Forelimb muscle (tissue), 1 donor: ENCODE results near the gene ATP6AP1. TPM values are rescaled to one million over a fixed set of nuclear protein-coding genes. Genes with fewer than 3 reads are reported as not detected.

Experiments used
- DNase-seq: peaks from one replicate; pipeline ENCODE4 v3.0.0-alpha.2; 2013; ENCODE audit warnings: low read depth
- polyA plus RNA-seq: library from polyadenylated mRNA; unstranded; fragments of 120-200 nt; gene quantifications from one replicate; pipeline ENCODE4 v1.2.1, GENCODE V29; 2013; ENCODE audit not compliant: insufficient read length

Gene ATP6AP1
- polyA plus RNA-seq, 1 donor, result 55.2 TPM

DNA sequence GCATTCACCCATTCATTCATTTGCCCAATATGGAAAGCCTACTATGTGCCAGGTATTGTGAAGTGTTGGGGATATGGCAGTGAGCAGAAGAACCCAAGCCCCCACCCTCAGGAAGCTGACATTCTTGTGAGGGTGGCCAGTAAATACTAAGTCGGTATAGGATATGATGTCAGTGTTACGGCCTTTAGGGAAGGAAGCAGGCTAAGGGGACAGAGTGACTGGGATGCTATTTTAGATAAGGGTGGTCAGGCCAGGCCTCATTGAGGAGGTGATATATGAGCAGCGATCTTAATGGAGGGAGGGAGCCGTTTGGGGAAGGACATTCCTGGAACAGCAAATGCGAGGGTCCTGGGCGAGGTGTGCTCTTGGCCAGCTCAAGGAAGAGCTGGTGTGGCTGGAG lies 2.0 kb downstream of the ATP6AP1 start:
- no peak for DNase-seq

DNA sequence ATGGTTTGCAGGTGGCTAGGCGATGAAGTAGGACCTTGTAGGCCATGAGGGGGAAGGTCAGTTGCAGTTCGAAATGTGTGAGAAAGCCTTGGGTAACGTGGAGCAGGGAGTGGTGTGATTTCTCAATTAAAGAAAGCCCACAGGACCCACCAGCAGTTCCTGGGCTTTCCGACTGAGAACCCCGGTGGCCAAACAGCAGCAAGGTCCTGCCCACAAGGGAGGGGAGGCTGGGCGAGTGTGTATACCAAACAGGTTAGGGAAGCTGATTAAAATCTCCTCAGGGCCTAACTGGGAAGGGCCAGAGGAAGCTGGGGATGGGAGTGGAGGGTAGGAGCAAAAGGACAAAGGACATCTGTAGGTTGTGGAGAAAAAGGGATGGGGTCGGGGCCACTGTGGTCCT lies 2.4 kb downstream of the ATP6AP1 start:
- no peak for DNase-seq

GRCh38 chrX:154431341-154431740 lies 2.9 kb downstream of the ATP6AP1 start:
- DNase-seq, result no peak

DNA sequence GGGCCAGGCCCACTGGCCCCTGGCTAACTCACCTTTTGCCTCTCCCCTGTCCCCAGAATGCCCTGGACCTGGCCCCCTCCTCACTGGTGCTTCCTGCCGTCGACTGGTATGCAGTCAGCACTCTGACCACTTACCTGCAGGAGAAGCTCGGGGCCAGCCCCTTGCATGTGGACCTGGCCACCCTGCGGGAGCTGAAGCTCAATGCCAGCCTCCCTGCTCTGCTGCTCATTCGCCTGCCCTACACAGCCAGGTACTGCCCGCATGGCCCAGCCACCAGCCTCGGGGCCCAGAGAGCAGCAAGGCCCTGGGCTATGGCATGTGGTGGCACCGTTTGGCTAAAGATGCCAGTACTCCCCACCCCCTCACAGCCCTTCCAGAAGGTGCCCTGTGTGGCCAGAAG lies 3.7 kb downstream of the ATP6AP1 start:
- DNase-seq, result no peak

DNA sequence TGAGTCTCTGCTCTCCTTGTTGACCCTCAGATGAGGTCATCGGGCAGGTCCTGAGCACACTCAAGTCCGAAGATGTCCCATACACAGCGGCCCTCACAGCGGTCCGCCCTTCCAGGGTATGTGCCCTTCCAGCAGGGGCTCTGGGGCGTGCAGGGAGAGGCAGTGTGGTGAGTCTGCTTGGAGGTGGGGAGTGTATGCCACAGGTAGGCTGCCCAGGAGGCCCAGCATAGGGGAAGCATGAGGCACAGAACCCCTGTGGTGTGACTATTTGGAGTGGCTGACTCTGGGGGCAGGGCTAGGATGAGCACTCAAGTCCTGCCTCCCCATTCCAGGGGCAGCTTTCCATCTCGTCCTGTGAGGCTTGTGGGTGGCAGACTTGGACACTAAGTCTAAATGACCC lies 5.1 kb downstream of the ATP6AP1 start:
- no peak for DNase-seq

DNA sequence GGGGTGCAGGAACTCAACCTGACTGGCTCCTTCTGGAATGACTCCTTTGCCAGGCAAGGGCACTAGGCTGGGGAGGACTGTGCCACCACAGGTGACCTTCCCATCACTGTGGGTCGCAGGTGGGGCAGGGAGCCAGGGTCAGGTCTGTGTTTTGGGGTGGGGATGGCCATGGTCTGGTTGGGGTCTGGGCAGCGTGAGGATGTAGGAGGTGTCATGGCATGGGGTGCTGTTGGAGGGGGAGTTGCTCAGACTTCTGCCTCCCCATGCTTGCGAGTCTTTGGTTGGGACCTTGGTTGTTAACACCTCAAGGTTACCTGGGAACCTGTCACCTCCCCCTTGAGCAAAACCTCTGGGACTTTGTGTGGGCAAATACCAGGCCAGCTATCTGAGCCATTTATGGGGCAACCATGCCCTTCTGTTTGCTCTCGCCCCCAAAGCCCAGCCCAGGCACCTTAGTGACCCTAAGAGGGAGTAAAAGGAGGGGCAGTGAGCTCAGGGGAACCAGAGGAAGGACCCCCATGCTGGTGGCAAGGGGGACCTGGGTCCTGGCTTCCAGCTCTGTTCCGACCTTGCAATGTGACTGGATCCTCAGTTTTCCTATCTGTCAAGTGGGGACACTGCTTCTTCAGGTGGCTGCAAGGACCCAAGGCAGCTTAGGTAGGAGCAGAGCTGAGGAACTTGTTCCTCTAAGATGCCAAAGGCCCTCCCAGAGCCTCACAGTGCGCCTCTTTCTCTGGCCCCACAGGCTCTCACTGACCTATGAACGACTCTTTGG lies 6.1 kb downstream of the ATP6AP1 start:
- no peak for DNase-seq

GRCh38 chrX:154435171-154435733 lies 6.8 kb downstream of the ATP6AP1 start:
- no peak for DNase-seq

GRCh38 chrX:154436374-154436982 lies 8.0 kb downstream of the ATP6AP1 start:
- no peak for DNase-seq

DNA sequence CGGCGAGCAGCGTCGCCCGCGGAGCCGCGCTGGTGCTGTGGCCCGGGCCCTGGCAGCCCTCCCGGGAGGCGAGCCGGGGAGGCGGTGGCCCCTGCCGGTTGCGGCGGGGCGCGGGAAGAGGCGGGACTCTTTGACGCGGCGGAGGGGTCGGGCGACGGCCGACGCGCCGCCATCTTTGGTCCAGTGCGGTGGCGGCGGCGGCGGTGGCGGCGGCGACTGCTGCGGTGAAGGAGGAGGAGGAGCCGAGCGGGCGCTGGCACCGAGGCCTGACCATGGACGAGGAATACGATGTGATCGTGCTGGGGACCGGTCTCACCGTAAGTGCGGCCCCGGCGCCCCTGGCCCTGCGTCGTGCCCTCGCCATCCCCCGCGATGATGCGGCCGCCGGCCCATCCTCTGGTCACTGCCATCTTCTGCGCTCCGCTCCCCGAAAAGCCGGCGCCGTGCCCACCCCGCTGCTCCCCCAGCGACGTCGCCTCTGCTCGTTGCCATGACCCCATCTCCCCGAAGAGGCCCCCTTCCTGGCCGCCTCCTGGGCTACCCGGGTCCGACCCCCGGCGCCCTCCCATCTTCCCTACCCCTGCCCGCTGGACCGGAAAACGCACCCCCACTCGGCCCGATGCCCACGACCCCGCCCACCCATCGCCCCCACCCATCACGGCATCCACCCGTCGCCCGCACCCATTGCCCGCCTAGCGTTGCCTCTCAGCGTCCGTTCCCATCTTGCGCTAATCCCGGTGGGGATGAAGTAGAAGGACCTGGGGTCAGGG lies 8.7 kb downstream of the ATP6AP1 start, which contains the start of gene GDI1:
Gene GDI1 (plus strand): TSS at position 172 of the 770 bp plus-strand sequence. CDS start 101 bp downstream, at position 273.
- no peak for DNase-seq

- no peak for DNase-seq
Observed at GRCh38 chrX:154437971-154438893, 9.8 kb downstream of the ATP6AP1 start.

DNA sequence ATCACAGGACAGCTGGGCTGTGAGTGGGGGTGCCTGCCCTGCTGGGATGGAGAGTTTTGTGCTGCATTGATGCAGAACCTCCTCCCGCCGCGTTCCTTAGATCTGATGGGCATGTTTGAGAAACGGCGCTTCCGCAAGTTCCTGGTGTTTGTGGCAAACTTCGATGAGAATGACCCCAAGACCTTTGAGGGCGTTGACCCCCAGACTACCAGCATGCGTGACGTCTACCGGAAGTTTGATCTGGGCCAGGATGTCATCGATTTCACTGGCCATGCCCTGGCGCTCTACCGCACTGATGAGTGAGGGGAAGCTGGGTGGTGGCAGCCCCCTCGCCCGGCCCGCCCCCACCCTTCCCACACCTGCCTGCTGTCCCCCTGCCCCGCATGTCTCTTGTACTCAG lies 11.4 kb downstream of the ATP6AP1 start:
- no peak for DNase-seq

- no peak for DNase-seq
Observed at GRCh38 chrX:154440623-154441357, 12.3 kb downstream of the ATP6AP1 start.

GRCh38 chrX:154441564-154441963 lies 13.1 kb downstream of the ATP6AP1 start:
- no peak for DNase-seq

DNA sequence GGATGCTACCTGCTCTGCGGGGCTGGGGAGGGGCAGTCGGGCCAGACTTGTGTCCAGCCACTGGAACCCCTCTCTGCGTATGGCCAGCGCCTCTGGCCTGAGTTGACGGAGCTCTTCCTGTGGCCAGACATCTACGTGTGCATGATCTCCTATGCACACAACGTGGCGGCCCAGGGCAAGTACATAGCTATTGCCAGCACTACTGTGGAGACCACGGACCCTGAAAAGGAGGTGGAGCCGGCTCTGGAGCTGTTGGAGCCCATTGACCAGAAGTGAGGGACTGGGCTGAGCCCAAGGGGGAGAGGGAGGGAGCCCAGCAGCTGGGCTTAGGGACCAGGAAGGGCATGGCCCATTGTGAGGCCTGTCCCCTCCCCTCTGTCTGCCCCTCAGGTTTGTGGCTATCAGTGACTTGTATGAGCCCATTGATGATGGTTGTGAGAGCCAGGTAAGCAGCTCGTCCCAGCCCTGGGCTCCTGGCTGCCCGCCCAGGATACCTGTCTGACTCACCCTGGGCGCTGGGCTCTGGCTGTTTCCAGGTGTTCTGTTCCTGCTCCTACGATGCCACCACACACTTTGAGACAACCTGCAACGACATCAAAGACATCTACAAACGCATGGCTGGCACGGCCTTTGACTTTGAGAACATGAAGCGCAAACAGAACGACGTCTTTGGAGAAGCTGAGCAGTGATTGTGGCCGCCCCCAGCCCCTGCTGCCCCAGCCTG lies 13.7 kb downstream of the ATP6AP1 start:
- no peak for DNase-seq

- no peak for DNase-seq
Observed at GRCh38 chrX:154443479-154443910, 15.0 kb downstream of the ATP6AP1 start.

DNA sequence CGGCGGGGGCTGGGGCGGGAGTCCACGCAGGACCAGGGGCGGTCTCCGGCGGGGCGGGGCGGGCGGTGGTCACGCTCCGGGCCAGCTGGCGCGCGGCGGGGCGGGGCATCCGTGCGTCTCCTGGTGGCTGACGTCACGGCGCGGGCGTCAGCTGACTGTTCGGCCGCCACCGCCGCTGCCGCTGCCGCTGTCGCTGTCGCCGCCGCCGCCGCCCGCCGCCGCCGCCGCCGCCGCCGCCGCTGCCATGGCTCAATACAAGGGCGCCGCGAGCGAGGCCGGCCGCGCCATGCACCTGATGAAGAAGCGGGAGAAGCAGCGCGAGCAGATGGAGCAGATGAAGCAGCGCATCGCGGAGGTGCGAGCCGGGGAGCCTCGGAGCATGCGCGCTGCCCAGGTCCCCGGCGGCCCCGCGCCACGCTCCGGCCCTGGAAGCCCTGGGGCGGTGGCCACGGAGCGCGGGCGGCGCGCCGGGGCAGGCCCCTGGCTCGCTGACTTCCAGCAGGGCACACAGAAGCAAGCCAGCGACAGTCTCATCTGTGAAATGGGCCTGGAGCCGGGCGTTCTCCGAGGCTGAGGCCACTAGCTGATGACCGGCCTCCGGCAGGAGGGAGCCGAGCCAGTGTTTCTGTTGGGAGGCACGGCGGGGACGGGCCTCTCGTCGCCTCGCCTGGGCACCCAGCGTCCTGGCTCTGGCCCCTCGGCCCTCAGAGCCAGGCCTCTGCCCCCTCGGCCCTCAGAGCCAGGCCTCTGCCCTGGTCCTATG lies 15.7 kb downstream of the ATP6AP1 start, which contains the start of gene FAM50A:
Gene FAM50A (plus strand): TSS at position 150 of the 763 bp plus-strand sequence. CDS start 95 bp downstream, at position 245.
- DNase-seq, result no peak

DNA sequence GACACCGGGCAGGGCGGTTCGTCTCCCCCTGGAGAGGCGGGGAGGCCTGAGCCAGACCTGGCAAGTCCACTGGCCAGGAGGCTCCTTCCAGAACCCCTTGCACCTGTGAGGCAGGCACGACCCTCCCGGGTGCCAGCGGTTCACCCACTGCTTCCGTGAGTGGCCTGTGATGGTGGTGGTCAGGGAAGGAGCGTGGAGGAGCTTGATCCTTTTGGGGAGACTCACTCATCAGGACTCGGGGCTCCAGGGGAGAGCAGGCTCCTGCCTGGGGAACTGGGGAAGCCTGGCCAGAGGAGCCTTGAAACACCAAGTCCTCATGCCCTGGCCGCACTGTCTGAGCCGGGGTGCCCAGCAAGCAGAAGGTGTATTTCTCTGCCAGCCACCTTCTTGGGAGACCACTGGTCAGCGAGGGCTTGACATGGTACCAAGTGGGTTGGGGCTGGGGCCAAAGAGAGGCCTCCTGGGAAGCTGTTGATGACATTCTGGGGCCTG lies 16.3 kb downstream of the ATP6AP1 start:
- DNase-seq, result no peak

DNA sequence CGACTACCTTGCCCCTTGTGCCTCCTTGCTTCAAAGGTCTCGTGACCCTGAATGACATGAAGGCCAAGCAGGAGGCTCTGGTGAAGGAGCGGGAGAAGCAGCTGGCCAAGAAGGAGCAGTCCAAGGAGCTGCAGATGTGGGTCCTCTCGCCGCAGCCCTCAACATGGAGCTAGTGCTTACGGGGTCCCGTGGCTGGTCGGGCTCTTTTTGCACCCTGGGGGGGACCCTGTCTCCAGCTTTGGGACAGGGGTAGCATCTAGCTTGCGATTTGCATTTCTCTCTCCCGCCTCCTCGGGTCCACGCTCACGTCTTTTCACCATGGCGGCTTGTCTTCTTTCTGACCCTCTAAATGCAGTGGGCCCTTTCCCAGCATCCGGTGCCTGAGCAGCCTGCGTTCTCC lies 17.3 kb downstream of the ATP6AP1 start:
- DNase-seq, result no peak

DNA sequence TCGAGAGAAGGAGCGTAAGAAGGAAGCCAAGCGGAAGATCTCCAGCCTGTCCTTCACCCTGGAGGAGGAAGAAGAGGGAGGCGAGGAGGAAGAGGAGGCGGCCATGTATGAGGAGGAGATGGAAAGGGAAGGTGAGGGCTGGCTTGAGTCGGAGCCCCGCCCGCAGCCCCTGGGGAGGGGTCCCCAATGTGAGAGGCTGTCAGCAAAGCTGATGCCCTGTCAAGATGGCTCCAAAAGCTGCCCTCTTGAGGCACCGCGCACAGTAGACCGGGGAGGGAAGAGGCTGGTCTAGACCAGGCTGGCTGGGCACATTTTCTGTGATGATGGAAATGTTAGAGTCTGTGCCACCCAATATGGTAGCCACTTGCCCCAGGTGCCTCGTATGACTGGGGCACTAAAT lies 18.0 kb downstream of the ATP6AP1 start:
- DNase-seq, result no peak
